Endothelial cell of umbilical vein (primary cell): ENCODE measurements around the gene MYO1B.

Source experiments
- EZH2 ChIP-seq: IDR thresholded peaks from 2 replicates; pipeline ENCODE4 v1.6.1; 2012; ENCODE audit warnings: borderline replicate concordance, low read depth, mild to moderate bottlenecking, moderate library complexity, low read length, inconsistent platforms; ENCODE audit not compliant: severe bottlenecking
- POLR2AphosphoS5 ChIP-seq: IDR thresholded peaks from 2 replicates; pipeline ENCODE4 v1.6.1; 2012; ENCODE audit warnings: low read depth, mild to moderate bottlenecking, control low read depth, low read length, moderate library complexity; ENCODE audit not compliant: insufficient read depth
- TF ChIP-seq, protein P1 (sequence below), 2 donors: IDR thresholded peaks; 1 replicate in 1 of 2; 2 replicates in 1 of 2; pipeline ENCODE4 v1.5.1; 2011; ENCODE audit warnings: low read length in 2 of 2, mild to moderate bottlenecking in 2 of 2, moderate library complexity in 2 of 2, control low read depth in 1 of 2, inconsistent platforms in 1 of 2, low read depth in 1 of 2; ENCODE audit not compliant: insufficient read depth in 1 of 2; ENCODE audit errors: extremely low read depth in 1 of 2
- TF ChIP-seq, protein P2 (sequence below): IDR thresholded peaks from 2 replicates; pipeline ENCODE4 v1.6.1; 2011; ENCODE audit not compliant: insufficient read depth, insufficient read length

GRCh38 chr2:191206613-191207471 is 38.4 kb upstream of the MYO1B start:
- TF ChIP-seq POLR2AphosphoS5 (no peak), EZH2 (no peak)
- TF ChIP-seq, protein P1, sequence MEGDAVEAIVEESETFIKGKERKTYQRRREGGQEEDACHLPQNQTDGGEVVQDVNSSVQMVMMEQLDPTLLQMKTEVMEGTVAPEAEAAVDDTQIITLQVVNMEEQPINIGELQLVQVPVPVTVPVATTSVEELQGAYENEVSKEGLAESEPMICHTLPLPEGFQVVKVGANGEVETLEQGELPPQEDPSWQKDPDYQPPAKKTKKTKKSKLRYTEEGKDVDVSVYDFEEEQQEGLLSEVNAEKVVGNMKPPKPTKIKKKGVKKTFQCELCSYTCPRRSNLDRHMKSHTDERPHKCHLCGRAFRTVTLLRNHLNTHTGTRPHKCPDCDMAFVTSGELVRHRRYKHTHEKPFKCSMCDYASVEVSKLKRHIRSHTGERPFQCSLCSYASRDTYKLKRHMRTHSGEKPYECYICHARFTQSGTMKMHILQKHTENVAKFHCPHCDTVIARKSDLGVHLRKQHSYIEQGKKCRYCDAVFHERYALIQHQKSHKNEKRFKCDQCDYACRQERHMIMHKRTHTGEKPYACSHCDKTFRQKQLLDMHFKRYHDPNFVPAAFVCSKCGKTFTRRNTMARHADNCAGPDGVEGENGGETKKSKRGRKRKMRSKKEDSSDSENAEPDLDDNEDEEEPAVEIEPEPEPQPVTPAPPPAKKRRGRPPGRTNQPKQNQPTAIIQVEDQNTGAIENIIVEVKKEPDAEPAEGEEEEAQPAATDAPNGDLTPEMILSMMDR (IDR thresholded peaks at IDR 0.05; ENCODE audit: extremely low read depth in 1 of 2, insufficient read depth in 1 of 2, low read depth in 1 of 2, low read length in 2 of 2), result no peak
- TF ChIP-seq, protein P2, sequence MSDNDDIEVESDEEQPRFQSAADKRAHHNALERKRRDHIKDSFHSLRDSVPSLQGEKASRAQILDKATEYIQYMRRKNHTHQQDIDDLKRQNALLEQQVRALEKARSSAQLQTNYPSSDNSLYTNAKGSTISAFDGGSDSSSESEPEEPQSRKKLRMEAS, result no peak
